Measurements from ENCODE around the gene C11orf24. TPM values are rescaled to one million over a fixed set of nuclear protein-coding genes. Genes with fewer than 3 reads are reported as not detected.

Gene C11orf24
- total and polyA plus RNA-seq, 2 experiments from 2014 or later, result 19.2 to 35.3 TPM

GRCh38 chr11:68258363-68258765, 13.4 kb downstream of the C11orf24 start:
- Histone ChIP-seq H3K4me3 (no peak overlapping the region), H3K4me1 (ENCODE audit: low read depth) (no peaks in the 10 kb centered on the region), H3K27ac (no peak overlapping the region), H3K9me3 (ENCODE audit: low read depth) (no peaks in the 10 kb centered on the region), H3K36me3 (peaks cover 11% of the 10 kb centered on the region), H3K27me3 (no peaks in the 10 kb centered on the region)
- DNase-seq (ENCODE audit: low read depth in 1 of 2, low spot score in 1 of 2), result no peak
- TF ChIP-seq CTCF (IDR thresholded peaks at IDR 0.05; ENCODE audit: low read depth, low read length), result no peak

- Histone ChIP-seq H3K9me3 (ENCODE audit: low read depth) (no peaks in the 10 kb centered on the region), H3K4me1 (ENCODE audit: low read depth) (no peaks in the 10 kb centered on the region), H3K27me3 (no peaks in the 10 kb centered on the region), H3K27ac (no peak overlapping the region), H3K36me3 (peaks cover 7% of the 10 kb centered on the region), H3K4me3 (no peak overlapping the region)
- DNase-seq (ENCODE audit: low read depth in 1 of 2, low spot score in 1 of 2), result peak; percentile 93 to 94
- peak; percentile 80 for TF ChIP-seq CTCF (IDR thresholded peaks at IDR 0.05; ENCODE audit: low read depth, low read length)
These were observed 14.1 kb downstream of the C11orf24 start for GRCh38 chr11:68257477-68258362.

- H3K4me1 ChIP-seq (ENCODE audit: low read depth), result no peaks in the 10 kb centered on the region
- H3K27ac ChIP-seq, result peak overlapping the region; percentile 33
- no peaks in the 10 kb centered on the region for H3K36me3 ChIP-seq
- H3K27me3 ChIP-seq, result no peaks in the 10 kb centered on the region
- peak; percentile 25 to 67 for DNase-seq (ENCODE audit: low read depth in 1 of 2, low spot score in 1 of 2)
- H3K9me3 ChIP-seq (ENCODE audit: low read depth), result no peaks in the 10 kb centered on the region
- H3K4me3 ChIP-seq, result no peak overlapping the region
- no peak for TF ChIP-seq CTCF (IDR thresholded peaks at IDR 0.05; ENCODE audit: low read depth, low read length)
These were observed 15.4 kb downstream of the C11orf24 start for GRCh38 chr11:68256331-68256741.

GRCh38 chr11:68255526-68255925, 16.2 kb downstream of the C11orf24 start:
- peak in 1 of 2 donors; percentile 28 for DNase-seq (ENCODE audit: low read depth in 1 of 2, low spot score in 1 of 2)
- H3K9me3 ChIP-seq (ENCODE audit: low read depth), result no peaks in the 10 kb centered on the region
- no peak overlapping the region for H3K27ac ChIP-seq
- no peaks in the 10 kb centered on the region for H3K36me3 ChIP-seq
- H3K27me3 ChIP-seq, result no peaks in the 10 kb centered on the region
- H3K4me1 ChIP-seq (ENCODE audit: low read depth), result no peaks in the 10 kb centered on the region
- no peak overlapping the region for H3K4me3 ChIP-seq
- TF ChIP-seq CTCF (IDR thresholded peaks at IDR 0.05; ENCODE audit: low read depth, low read length), result no peak

- TF ChIP-seq CTCF (IDR thresholded peaks at IDR 0.05; ENCODE audit: low read depth, low read length), result no peak
- no peak for DNase-seq (ENCODE audit: low read depth in 1 of 2, low spot score in 1 of 2)
- H3K9me3 ChIP-seq (ENCODE audit: low read depth), result no peaks in the 10 kb centered on the region
- no peak overlapping the region for H3K4me3 ChIP-seq
- no peaks in the 10 kb centered on the region for H3K4me1 ChIP-seq (ENCODE audit: low read depth)
- no peak overlapping the region for H3K27ac ChIP-seq
- H3K27me3 ChIP-seq, result no peaks in the 10 kb centered on the region
- H3K36me3 ChIP-seq, result no peaks in the 10 kb centered on the region
These were observed 17.4 kb downstream of the C11orf24 start for GRCh38 chr11:68254421-68254820.
